Head of caudate nucleus (tissue), 42 donors: ENCODE results near the gene MSANTD1.
"Not testable (repeated sequence)": the region's sequence is repeated elsewhere in the genome, so short reads cannot be mapped to it uniquely, and the experiment has no call there.

Experiments
- DNase-seq, 42 donors: peaks; one replicate each; pipeline versions ENCODE4 v3.0.0 to v3.0.0-alpha.2; 2020 to 2021; ENCODE audit warnings: mixed read lengths in 7 of 42
- intact Hi-C: fragments of 100-400 bp; cut with DNase I; formaldehyde crosslinking; loops from one replicate; pipeline ENCODE4 v1.15.0; 2022

The MSANTD1 gene

GRCh38 chr4:3292571-3293400 lies 43.8 kb downstream of the MSANTD1 start, which contains the start of gene RGS12:
Gene RGS12, plus strand, starts transcription at chr4:3293021. Its CDS starts 23,150 bp downstream, at chr4:3316171.
- DNase-seq = peak; percentile 92 to 98 (median 97)
- intact Hi-C loops = no loop called here

- intact Hi-C loops = no loop called here
- peak in 11 of 42 donors; percentile 9 to 50 (median 19) for DNase-seq
Observed at GRCh38 chr4:3293401-3294391, 44.7 kb downstream of the MSANTD1 start.

GRCh38 chr4:3294401-3295241 lies 45.7 kb downstream of the MSANTD1 start:
- intact Hi-C loops = no loop called here
- peak in 11 of 42 donors; percentile 7 to 45 (median 15) for DNase-seq

GRCh38 chr4:3295837-3296624 lies 47.1 kb downstream of the MSANTD1 start:
- intact Hi-C loops = no loop called here
- peak in 13 of 42 donors; percentile 1 to 41 (median 13) for DNase-seq

- peak in 9 of 42 donors; percentile 2 to 30 (median 6) for DNase-seq
- intact Hi-C loops = no loop called here
Observed at GRCh38 chr4:3296651-3297050, 47.7 kb downstream of the MSANTD1 start.

GRCh38 chr4:3297066-3297859 lies 48.3 kb downstream of the MSANTD1 start:
- intact Hi-C loops = no loop called here

GRCh38 chr4:3299122-3299975 lies 50.4 kb downstream of the MSANTD1 start:
- peak in 8 of 42 donors; percentile 3 to 32 (median 12) for DNase-seq
- intact Hi-C loops = no loop called here

More at GRCh38 chr4:3297066-3297859, 48.3 kb downstream of the MSANTD1 start:
- peak in 9 of 42 donors; percentile 2 to 27 (median 6) for DNase-seq

- DNase-seq = peak in 10 of 42 donors; percentile 3 to 42 (median 18)
- intact Hi-C loops = no loop called here
Observed at GRCh38 chr4:3299976-3300671, 51.2 kb downstream of the MSANTD1 start.

GRCh38 chr4:3300882-3301281 lies 51.9 kb downstream of the MSANTD1 start:
- intact Hi-C loops = not testable (repeated sequence)
- peak in 6 of 42 donors; percentile 1 to 21 (median 6) for DNase-seq

GRCh38 chr4:3301450-3302172 lies 52.7 kb downstream of the MSANTD1 start:
- DNase-seq = peak in 5 of 42 donors; percentile 5 to 22 (median 9)

GRCh38 chr4:3302173-3302785 lies 53.3 kb downstream of the MSANTD1 start:
- peak in 9 of 42 donors; percentile 2 to 32 (median 12) for DNase-seq
- intact Hi-C loops = no loop called here

More at GRCh38 chr4:3301450-3302172, 52.7 kb downstream of the MSANTD1 start:
- intact Hi-C loops = no loop called here

- peak in 11 of 42 donors; percentile 2 to 23 (median 13) for DNase-seq
- intact Hi-C loops = no loop called here
Observed at GRCh38 chr4:3302786-3303564, 54.0 kb downstream of the MSANTD1 start.

GRCh38 chr4:3303565-3303824 lies 54.5 kb downstream of the MSANTD1 start:
- intact Hi-C loops = no loop called here
- DNase-seq = peak in 6 of 42 donors; percentile 4 to 12 (median 9)
